SIG-M5 (cell line): ENCODE data around the gene EFEMP2.

Source experiments
- DNase-seq: peaks from one replicate; lab custom pipeline; 2025; lab: John Stamatoyannopoulos, UW

The EFEMP2 gene

DNA sequence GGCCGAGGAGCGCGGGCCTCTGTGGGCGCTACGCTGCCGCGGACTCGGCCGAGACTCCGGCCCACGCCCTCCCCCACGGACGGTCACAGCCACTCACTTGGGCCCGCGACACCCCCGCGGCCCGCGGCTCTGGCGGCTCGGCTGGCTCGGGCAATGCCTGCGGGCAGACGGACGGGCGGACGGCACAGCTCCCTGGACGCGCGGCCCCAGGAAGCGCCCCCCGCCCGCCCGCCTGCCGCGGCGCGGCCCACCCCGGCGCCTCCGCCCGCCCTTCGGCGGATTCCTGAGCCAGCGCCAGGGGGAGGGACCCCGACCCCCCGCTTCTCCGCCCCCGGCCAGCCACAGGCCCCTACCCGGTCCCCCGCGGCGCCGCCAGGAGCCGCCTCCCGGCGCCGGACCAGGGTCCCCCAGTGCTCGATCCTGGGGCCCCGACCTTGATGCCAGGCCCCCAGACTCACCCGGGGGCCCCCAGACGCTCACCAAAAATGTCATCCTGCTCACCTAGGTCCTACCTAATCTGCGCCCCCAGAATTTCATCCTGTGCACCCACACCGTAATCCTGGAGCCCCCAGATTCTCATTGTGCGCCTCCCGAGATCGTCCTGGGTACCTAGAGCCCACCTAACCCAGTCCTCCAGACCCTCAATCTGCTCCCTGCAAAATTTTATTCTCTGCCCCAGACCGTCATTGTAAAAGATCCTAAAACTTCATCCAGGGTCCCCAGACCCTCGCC, at the start of gene EFEMP2:
Gene EFEMP2, minus strand, starts transcription at position 215 of the 732 bp plus-strand sequence. CDS start 446 bp downstream, outside the sequence.
- DNase-seq, result no peak

DNA sequence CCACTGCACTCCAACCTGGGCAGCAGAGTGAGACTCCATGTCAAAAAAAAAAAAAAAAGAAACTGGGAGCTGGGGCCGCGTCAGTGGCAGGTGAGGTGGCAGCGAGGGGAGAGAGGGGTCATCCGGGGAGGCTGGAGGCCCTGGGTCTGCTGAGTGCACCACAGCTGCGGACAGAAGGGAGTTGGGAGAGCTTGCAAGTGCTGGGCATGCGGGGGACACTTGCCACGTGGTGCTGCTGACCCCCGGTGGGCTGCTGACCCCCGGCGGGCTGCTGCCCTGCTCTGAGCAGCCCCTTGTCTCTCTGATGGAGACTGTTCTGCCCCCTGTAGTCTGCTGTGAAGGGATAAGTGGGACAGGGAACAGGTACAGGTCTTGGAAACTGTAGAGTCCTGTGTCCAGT, 49.3 kb upstream of the EFEMP2 start:
- no peak for DNase-seq

DNA sequence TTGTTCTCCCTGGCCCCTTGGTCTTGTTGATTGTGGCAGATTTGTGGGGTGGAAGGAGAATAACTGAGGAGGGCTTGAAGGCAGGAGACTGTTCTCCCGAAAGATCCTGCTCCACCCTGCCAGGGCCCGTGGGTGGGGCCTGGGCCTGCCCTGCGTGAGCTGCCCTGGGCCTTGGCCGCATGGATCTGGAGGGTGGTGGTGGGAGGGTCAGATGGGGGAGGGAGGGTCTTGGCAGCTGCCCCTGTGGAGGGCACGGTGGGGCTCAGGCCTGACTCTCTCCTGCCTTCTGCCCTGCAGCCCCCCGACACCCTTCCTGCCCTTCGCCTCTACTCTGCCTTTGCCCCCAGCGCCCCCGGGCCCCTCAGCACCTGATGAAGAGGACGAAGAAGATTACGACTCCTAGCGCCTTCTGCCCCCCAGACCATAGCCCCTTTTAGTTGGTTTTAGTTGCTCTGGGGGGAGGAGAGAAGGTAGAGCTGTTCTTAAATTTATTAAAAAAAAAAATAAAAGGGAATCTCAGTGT, 48.5 kb upstream of the EFEMP2 start:
- DNase-seq, result no peak

DNA sequence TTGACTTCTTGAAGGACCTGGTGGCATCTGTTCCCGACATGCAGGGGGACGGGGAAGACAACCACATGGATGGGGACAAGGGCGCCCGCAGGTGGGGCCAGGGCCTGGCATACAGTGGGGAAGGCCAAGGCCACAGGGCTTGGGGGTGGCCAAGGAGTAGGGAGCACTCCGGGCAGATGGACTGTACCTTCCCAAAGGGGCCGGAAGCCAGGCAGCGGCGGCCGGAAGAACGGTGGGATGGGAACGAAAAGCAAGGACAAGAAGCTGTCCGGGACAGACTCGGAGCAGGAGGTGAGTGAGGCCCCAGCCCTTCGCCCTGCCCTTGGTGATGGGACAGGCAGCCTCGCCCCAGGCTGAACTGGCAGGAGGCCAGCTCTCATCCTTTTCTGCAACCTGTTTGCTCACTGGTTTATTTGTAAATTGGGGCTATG, 47.8 kb upstream of the EFEMP2 start:
- no peak for DNase-seq

DNA sequence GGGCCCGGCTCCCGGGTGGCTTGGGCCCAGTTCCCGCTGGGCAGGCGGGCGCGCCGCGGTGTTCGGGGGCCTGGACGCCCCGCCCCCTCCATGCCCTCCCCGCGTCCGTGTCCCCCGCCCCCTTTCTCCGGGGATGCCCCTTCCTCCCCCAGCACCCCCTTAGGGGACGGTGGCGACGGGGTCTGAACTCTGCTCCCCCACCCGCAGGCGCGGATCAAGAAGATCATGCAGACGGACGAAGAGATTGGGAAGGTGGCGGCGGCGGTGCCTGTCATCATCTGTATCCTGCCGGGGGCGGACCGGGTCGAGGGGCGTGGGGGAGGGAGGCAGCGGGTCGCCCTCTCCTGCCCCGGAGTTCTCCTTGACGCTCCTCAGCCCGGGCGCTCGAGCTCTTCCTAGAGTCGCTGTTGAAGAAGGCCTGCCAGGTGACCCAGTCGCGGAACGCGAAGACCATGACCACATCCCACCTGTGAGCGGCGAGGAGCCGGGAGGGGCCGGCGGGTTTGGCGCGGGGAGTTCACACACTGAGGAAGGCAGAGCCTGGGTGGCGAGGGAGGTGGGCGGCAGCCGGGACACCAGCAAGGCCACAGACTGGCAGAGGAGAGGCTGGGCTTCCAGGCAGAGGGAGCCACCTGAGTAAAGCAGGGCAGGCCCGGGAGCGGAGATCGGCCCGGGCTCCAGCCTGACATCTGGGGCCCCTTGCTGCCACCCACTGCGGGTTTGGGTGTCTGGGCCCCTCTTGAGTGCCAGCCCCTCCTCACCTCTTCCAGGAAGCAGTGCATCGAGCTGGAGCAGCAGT, 47.2 kb upstream of the EFEMP2 start:
- DNase-seq, result no peak

DNA sequence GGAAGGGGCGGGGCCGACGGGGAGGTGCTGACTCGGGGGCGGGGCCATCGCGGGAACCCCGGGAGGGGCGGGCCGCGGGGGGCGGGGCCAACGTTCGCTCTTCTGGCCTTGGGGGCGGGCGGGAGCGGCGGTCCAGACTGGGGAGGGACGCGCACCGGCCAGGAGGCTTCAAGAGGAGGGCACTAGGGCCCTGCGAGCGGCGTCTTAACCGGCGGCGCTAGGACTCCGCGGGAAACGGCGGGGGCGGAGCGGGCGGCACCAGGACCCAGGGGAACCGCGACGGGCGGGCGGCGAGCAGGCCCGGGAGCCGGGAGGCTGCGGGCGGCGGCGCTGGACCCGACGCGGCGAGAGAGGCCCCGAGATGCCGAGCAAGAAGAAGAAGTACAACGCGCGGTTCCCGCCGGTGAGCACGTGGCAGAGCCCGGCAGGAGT, 46.6 kb upstream of the EFEMP2 start, which contains the start of gene DRAP1:
Gene DRAP1, plus strand, starts transcription at position 286 of the 432 bp plus-strand sequence. Its CDS starts 76 bp downstream, at position 362.
- peak; percentile 83 for DNase-seq

DNA sequence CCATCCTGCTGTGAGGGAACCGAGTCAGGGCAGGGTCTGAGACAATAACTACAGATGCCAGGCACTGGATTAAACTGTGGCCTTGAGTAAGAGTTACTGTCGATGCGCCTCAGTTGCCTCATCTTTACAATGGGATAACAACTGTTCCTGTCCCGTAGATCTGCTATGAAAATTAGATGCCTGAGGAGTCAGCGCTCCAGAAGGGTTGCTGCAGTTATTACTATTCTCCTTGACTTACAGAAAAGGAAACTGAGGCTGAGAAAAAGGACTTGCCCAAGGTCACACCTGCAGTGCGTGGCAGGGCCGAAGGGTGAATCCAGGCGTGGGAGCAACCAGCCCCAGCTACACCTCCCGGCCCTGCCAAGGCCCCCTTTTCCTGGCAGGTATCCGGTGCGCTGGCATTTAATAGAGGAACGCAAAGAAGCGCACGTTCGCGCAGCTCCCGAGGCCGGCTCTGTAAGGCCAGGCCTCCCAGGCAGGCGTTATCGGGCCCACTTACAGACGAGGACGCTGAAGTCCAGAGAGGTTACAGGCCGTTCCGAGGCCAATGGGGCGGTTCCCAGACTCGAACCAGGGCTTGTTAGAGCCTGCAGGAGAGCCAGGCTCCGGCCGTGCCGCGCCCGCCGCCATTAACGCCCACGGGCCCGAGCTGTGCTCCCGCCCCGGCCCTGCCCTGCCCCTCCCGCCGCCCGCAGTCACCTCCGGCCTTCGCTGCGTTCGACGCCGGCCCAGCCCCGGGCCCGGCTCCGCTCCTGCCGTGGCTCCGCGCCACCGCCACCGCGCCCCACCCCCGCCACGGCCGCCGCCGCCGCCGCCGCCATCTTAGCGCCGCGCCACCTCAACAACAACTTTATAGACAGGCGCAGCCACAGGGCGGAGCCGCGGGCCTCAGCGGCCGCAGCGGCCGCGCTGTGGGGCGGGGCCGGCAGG, 45.9 kb upstream of the EFEMP2 start, which contains the start of gene C11orf68:
Gene C11orf68, minus strand, starts transcription at position 852 of the 930 bp plus-strand sequence. Its CDS starts 31 bp downstream, at position 821.
- no peak for DNase-seq

DNA sequence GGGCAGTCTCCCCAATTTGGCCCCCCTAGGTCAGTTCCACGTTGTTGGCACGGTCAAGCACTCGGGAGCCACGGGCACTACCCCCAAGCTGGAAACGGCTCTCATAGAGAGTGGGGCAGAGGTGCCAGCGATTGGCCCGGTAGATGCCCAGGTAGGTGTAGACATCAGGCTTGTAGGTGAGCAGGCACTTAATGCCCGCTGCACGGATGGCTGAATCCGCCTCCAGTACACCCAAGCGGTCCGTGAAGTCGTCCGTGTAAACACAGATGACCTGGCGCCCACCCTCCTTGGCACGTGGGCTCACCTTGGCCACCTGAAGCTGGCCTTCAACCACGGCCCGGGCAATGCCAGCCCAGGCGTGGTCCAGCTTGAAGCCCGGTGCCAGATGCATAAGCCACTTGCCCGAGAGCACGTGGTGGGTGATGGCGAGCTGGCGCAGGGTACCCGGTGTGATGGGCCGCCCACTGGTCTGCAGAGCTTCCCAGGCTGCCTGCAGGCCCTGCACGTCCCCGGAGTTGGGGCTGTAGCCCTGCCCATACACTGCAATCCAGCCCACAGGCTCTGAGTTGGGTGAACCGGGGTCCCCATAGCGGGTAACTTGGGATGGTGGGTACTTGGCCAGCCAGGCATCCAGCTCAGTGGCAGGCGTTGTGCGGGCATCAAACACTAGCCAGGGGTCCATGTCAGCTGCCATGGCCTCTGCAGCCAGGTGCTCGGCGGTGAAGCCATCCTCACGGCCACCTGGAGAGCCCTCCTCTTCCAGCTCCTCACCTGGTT, 45.0 kb upstream of the EFEMP2 start:
- no peak for DNase-seq

DNA sequence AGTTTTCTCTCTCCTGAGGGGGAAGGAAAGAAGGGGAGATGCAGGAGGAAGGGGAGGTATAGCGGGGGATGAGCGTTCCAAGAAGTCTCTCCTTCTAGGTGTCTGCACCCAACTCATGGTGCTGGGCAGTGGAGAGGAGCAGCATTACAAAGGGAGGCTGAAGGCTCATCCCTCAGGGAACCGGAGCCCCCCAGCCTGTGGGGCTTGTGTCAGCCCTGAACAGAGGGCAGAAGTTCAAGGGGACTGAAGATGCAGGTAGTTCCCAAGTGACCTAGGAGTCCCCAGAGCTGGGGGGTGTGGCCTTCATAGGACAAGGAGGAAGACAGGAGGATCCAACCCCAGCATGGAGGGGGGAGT, 44.5 kb upstream of the EFEMP2 start:
- DNase-seq, result no peak

DNA sequence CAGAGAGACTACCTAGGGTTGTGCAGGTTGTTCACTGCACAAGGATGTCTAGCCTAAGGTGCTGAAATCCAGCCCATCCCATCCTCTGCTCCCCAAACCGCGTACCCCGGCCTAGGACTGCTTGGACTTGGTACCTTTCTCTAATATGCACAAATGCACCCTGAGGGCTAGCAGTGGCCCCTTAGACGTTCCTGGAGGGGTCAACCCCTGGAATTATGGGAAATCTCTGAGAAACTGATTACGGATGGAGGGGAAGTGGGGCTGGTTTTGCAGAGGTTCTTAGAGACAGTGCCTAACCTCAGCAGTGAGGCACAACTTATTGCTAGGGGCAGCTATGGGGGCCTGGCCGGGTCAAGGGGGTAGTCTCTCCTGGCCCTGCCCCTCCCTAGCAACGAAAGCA, 43.8 kb upstream of the EFEMP2 start:
- DNase-seq, result no peak

DNA sequence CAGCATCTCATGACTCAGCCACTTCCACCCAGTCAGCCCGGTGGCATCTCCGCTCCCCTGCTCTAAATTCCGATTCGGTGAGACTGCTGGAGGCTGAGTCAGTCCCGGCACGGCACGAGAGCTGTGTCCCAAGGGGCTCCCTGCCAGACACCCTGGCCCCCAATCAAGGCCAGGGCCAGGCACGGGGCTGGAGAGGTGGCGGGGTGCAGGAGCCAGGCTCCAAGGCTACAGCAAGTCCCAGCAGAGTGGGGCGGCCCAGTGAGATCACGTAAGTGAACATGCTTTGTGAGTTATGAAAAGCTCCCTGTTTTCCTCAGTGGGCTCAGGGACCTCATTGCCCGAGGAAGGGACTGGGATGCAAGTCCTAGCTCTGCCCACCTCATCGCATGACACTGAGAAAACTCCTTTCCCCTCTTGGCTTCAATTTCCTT, 43.2 kb upstream of the EFEMP2 start:
- no peak for DNase-seq

DNA sequence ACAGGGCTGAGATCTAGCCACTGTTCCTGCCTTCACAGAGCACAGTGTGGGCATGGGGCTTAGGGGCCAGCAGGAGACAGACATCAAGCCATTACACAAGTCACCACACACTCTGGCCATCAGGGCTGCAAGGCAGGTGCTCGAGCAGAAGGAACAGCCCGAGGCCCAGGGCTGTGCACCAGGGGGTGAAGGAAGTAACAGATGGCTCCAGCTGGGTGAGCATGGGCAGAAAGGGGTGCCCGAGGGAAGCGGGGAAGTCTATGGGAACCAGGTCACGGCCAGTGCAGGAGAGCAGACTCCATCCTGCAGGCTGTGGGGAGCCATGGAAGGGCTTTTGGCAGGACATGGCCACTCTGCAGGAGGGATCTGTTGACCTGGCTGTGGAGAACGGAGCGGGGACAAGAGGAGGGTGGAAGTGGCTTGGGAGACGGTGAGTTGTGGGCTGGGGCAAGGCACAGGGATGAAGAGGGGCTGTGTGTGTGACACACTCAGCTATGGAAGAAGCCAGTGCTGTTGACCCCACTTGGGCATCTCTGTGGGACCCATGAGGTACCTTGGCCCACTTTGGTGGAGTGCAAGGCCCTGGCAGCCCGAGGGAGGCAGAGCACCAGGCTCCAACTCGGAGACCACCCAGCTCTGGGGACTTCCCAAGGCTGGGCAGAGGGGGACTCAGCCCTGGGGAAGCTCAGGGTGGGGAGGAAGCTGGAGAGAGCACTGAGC, 42.7 kb upstream of the EFEMP2 start:
- no peak for DNase-seq

DNA sequence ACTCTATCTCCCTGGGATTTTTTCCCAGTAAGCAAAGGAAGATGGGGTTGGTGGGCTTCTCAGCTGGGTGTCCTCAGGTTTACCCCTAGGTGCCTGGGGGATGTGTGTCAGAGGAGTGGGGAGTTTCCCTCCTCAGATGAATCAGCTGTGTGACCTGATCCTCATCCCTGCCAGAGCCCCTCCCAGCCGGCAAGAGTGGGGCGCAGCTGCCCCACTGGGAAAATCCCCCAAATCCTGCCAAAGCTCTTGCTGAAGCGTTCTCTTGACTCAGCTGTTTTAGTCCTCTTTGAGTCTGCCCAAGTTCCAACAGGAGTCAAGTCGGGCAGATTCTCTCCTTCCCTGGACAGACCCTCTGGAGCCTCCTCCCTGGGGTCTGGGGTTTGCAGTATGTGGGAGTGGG, 40.2 kb upstream of the EFEMP2 start:
- DNase-seq, result no peak

DNA sequence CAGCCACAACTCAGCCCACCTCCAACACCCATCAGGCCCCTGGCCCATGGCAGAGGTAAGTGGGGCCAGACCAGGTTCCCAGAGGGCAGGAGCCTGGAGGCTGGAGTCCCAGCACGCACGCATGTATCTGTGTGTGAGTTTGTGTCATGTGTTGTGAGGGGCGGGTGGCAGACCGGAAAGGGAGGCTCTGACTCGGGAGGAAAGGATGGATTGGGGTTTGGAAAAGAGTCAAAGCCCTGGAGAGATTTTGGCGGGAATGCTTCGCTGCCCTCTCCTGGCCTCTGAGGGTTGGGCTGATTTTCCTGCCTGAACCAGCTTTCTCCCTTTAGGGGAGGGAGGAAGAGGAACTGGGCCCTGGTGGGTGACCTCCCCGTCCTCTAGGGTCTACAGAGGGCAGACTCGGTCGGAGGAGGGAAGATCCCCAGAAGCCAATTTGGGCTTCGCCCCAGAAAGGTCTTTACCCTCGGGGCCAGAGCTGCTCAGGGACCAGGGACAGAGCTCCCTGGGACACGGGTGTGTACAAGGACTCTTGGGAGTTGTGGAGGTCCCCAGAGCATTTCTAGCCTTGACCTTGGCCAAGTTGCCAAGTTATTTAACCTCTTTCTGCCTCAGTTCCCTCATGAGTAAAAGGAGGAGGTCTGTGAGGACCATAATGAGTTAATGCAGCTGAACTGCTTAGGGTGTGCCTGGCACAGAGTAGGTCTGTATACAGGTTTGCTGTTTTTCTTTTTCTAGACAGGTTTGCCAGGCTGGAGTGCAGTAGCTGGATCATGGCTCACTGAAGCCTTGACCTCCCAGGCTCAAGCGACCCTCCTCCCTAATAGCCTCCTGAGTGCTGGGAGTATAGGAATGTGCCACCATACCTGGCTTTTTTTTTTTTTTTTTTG, 39.3 kb upstream of the EFEMP2 start:
- no peak for DNase-seq

DNA sequence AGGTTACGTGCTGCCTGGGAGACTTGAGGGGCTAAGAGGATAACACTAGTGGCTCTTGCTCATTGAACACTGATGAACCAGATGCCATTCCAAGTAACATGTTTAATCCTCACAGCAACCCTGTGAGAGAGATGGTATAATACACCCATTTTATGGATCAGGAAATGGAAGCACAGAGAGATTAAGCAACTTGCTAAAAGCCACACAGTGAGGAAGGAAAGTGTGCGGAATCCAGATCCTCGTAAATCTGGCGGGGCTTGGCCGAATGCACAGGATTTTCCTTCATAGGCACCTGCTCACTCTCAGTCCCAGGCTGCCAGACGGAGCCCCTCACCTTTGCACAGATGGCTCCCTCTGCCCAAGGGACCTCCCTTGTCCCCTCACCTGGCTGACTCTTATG, 35.3 kb upstream of the EFEMP2 start:
- DNase-seq, result no peak

DNA sequence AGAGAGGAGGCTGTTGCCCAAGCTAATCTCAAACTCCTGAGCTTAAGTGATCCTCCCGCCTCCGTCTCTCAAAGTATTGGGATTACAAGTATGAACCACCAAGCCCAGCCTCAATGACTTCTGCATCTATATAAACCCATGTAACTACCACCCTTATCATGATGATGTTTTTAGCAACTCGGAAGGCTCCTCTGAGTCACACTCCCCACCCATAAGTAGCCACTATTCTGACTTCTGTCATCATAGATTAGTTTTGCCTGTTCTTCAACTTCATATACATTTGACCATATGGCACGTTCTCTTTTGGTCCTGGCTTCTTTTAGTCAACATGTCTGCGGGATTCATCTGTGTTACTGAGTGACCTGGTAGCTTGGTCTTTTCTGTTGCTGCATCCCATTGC, 34.0 kb upstream of the EFEMP2 start:
- no peak for DNase-seq

DNA sequence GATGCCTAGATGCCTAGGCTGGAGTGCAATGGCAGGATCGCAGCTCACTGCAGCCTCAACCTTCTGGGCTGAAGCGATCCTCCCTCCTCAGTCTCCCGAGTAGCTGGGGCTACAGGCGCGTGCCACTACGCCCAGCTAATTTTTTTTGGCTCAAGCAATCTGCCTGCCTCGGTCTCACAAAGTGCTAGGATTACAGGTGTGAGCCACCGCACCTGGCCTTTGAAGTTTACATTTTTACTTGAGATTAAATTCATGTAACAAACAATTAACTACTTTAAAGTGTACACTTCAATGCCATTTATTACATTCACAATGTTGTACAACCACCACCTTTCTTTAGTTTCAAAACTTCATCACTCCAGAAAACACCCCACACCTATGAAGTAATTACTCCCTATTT, 31.1 kb upstream of the EFEMP2 start:
- DNase-seq, result no peak

DNA sequence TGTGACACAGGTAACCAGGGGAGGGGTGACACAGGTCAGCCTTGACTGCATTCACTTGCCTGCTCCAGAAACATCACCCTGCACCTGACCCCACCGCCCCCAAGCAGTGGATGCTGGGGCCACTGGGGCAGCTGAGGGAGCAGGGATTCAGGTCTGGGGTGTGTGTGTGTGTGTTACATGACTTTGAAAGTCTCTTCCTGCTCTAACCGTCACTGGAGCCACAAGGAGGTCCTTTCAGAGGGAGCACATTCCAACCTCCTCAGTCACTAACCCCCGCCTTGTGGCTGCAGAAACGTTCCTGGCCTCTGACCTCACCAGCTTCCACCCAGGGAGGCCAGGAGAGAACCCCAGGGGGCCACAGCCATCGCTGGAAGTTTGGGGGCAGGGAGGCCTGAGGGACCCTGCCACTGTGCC, 30.5 kb upstream of the EFEMP2 start:
- no peak for DNase-seq

DNA sequence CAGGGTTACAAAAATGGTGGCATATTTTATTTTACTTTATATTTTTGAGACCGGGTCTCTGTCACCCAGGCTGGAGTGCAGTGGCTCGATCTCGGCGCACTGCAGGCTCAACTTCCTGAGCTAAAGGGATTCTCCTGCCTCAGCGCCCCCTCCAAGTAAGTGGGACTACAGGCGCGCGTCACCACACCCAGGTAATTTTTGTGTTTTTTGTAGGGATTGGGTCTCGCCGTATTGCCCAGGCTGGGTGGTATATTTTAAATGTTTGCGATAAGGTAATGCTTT, 28.2 kb upstream of the EFEMP2 start:
- DNase-seq, result no peak
